Right hindlimb (tissue), 1 donor: ENCODE data around the gene USH2A.

Source experiments
- DNase-seq: peaks from one replicate; pipeline ENCODE4 v3.0.0-alpha.2; 2018

USH2A gene

GRCh38 chr1:215754112-215754511 lies 669.1 kb downstream of the USH2A start:
- no peak for DNase-seq

- DNase-seq: no peak
Measured at GRCh38 chr1:215749414-215749813, 673.8 kb downstream of the USH2A start.

GRCh38 chr1:215748431-215748830 lies 674.8 kb downstream of the USH2A start:
- DNase-seq: no peak

GRCh38 chr1:215744419-215744818 lies 678.8 kb downstream of the USH2A start:
- no peak for DNase-seq

- DNase-seq: no peak
Measured at GRCh38 chr1:215739025-215739424, 684.2 kb downstream of the USH2A start.

GRCh38 chr1:215731699-215732098 lies 691.5 kb downstream of the USH2A start:
- no peak for DNase-seq

GRCh38 chr1:215730600-215730999 lies 692.6 kb downstream of the USH2A start:
- no peak for DNase-seq

GRCh38 chr1:215728169-215728568 lies 695.1 kb downstream of the USH2A start:
- DNase-seq: no peak

GRCh38 chr1:215720126-215720525 lies 703.1 kb downstream of the USH2A start:
- no peak for DNase-seq

GRCh38 chr1:215719552-215719951 lies 703.7 kb downstream of the USH2A start:
- DNase-seq: no peak

- DNase-seq: no peak
Measured at GRCh38 chr1:215718575-215719287, 704.5 kb downstream of the USH2A start.

- DNase-seq: no peak
Measured at GRCh38 chr1:215717677-215718426, 705.4 kb downstream of the USH2A start.

- DNase-seq: no peak
Measured at GRCh38 chr1:215710899-215711225, 712.4 kb downstream of the USH2A start.

- no peak for DNase-seq
Measured at GRCh38 chr1:215710036-215710898, 713.0 kb downstream of the USH2A start.

GRCh38 chr1:215704089-215704860 lies 719.0 kb downstream of the USH2A start:
- no peak for DNase-seq

- DNase-seq: no peak
Measured at GRCh38 chr1:215682232-215682631, 741.0 kb downstream of the USH2A start.

GRCh38 chr1:215681041-215681440 lies 742.2 kb downstream of the USH2A start:
- no peak for DNase-seq

GRCh38 chr1:215679231-215679630 lies 744.0 kb downstream of the USH2A start:
- no peak for DNase-seq

GRCh38 chr1:215677112-215677511 lies 746.1 kb downstream of the USH2A start:
- no peak for DNase-seq

GRCh38 chr1:215673943-215674342 lies 749.3 kb downstream of the USH2A start:
- DNase-seq: no peak

- no peak for DNase-seq
Measured at GRCh38 chr1:215672482-215672881, 750.8 kb downstream of the USH2A start.

- no peak for DNase-seq
Measured at GRCh38 chr1:215669806-215670491, 753.3 kb downstream of the USH2A start.
